ENCODE results near the gene PRKD1. TPM values are rescaled to one million over a fixed set of nuclear protein-coding genes. Genes with fewer than 3 reads are reported as not detected.

The PRKD1 gene
- total RNA-seq, 1 experiment from 2014 or later: 9.7 TPM

DNA sequence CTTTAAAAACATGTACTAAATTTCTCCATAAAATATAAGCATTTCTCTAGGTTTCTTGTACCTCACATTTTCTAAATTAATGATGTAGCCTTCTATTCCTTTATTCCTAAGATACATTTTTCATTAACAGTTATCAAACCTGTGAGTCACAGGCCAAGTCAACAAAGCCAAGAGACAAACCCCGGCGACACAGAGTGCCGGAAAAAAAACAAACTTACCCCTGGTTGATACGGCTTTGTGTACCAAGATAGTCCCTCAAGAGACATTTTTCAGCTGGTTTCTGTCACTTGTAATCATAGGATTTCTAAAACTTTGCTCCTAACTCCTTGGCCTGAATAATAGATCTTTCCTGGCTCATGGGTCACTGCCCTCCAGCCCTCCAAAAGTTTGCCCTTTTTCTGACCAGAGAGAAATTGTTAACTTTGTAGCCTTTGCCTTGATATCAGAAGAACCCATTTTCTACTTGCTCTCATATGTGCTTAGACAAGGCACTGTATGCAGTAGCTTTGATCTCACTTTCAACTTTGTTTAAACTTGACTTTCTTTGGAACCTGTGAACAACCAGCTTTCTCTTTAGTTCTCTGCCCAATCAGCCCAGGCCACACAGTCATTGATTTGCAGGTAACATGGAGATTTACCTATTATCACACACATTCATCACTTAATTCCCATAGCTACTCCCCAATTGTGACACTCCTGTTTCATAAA lies 172.2 kb downstream of the PRKD1 start:
- intact Hi-C loops (cut with micrococcal nuclease; ENCODE audit: unreplicated experiment): loop anchor here (5.0 kb wide), 2 partner anchors 152 to 208 kb away; no protein-coding TSS in a partner anchor
- H3K4me3 Mint-ChIP-seq (ENCODE audit: low read depth, unreplicated experiment): peak overlapping the region; percentile 44
- H3K4me1 Mint-ChIP-seq (ENCODE audit: low read depth, unreplicated experiment): peaks cover 34% of the 10 kb centered on the region
- peak overlapping the region; percentile 53 for H3K27ac Mint-ChIP-seq (ENCODE audit: unreplicated experiment)
- no peaks in the 10 kb centered on the region for H3K9me3 Mint-ChIP-seq (ENCODE audit: low read depth, unreplicated experiment)
- TF ChIP-seq, protein P1, sequence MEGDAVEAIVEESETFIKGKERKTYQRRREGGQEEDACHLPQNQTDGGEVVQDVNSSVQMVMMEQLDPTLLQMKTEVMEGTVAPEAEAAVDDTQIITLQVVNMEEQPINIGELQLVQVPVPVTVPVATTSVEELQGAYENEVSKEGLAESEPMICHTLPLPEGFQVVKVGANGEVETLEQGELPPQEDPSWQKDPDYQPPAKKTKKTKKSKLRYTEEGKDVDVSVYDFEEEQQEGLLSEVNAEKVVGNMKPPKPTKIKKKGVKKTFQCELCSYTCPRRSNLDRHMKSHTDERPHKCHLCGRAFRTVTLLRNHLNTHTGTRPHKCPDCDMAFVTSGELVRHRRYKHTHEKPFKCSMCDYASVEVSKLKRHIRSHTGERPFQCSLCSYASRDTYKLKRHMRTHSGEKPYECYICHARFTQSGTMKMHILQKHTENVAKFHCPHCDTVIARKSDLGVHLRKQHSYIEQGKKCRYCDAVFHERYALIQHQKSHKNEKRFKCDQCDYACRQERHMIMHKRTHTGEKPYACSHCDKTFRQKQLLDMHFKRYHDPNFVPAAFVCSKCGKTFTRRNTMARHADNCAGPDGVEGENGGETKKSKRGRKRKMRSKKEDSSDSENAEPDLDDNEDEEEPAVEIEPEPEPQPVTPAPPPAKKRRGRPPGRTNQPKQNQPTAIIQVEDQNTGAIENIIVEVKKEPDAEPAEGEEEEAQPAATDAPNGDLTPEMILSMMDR (IDR thresholded peaks at IDR 0.05; ENCODE audit: unreplicated experiment): no peak
- no TSS peak for BruUV-seq (replicated peaks)
- H3K36me3 Mint-ChIP-seq (ENCODE audit: insufficient read depth, unreplicated experiment): no peaks in the 10 kb centered on the region
- CTCF ChIA-PET: no interaction called here
- DNase-seq: peak; percentile 19
- no peaks in the 10 kb centered on the region for H3K27me3 Mint-ChIP-seq (ENCODE audit: unreplicated experiment)

DNA sequence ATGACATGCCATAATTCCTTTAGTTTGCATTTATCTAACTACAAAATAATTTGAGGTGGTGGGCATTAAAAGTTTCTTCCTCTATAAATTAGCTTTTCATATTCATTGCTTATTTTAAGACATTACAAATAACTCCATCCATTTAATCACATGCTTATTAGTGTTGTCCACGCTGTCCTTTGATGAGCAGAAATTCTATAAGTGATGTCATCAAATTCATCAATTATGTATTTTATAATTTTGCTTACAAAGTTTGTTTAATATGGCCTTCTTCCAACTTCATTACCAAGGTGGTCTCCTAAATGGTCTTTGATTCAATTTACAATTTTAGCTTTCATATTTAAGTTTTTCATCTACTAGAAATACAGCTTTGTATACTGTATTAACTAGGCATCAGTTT lies 173.5 kb downstream of the PRKD1 start:
- Mint-ChIP-seq H3K9me3 (ENCODE audit: low read depth, unreplicated experiment) (no peaks in the 10 kb centered on the region), H3K27me3 (ENCODE audit: unreplicated experiment) (no peaks in the 10 kb centered on the region), H3K36me3 (ENCODE audit: insufficient read depth, unreplicated experiment) (peaks cover 5% of the 10 kb centered on the region), H3K27ac (ENCODE audit: unreplicated experiment) (no peak overlapping the region), H3K4me3 (ENCODE audit: low read depth, unreplicated experiment) (no peak overlapping the region), H3K4me1 (ENCODE audit: low read depth, unreplicated experiment) (peaks cover 39% of the 10 kb centered on the region)
- no peak for DNase-seq
- TF ChIP-seq, protein P1 (IDR thresholded peaks at IDR 0.05; ENCODE audit: unreplicated experiment): no peak
- BruUV-seq (replicated peaks): no TSS peak
- CTCF ChIA-PET: no interaction called here
- intact Hi-C loops (cut with micrococcal nuclease; ENCODE audit: unreplicated experiment): no loop called here

DNA sequence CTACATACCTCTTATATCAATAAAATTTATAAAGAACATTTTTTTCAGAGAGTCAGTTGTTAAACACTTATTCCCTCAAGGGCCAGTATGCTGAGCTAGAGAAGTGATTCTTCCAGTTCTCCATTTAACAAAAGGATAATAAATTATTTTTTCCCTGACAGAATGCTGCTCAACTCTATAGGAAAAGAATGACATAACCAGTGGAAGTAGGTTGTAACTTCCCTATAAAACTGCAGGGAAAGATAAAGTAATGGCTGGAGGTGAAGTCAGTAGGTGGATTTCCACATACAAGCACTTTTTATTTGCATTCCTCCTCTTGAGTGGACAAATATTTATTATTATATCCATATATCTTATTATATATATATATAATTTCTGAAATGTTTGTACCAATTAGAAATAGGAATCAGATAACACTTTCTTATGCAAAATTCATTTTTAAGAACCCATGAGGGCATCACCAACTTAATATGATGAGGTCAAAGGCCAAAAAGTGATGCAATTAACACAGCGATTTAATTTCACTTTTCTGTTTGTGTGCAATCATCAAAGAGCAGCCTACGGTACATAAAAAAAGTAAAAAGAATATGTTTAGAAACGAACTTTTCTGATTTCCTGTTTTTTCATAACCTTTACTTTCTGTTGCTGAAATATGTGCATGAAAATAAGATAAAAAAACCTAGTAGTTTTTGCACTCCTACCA lies 175.3 kb downstream of the PRKD1 start:
- Mint-ChIP-seq H3K36me3 (ENCODE audit: insufficient read depth, unreplicated experiment) (peaks cover 5% of the 10 kb centered on the region), H3K4me3 (ENCODE audit: low read depth, unreplicated experiment) (no peak overlapping the region), H3K27me3 (ENCODE audit: unreplicated experiment) (no peaks in the 10 kb centered on the region), H3K4me1 (ENCODE audit: low read depth, unreplicated experiment) (peaks cover 32% of the 10 kb centered on the region), H3K27ac (ENCODE audit: unreplicated experiment) (no peak overlapping the region), H3K9me3 (ENCODE audit: low read depth, unreplicated experiment) (no peaks in the 10 kb centered on the region)
- intact Hi-C loops (cut with micrococcal nuclease; ENCODE audit: unreplicated experiment): no loop called here
- CTCF ChIA-PET: interaction anchor here (0.6 kb wide), 1 partner anchor 734 kb away, joined by 3 read pairs; no protein-coding TSS in a partner anchor
- TF ChIP-seq, protein P1 (IDR thresholded peaks at IDR 0.05; ENCODE audit: unreplicated experiment): no peak
- DNase-seq: no peak
- no TSS peak for BruUV-seq (replicated peaks)

DNA sequence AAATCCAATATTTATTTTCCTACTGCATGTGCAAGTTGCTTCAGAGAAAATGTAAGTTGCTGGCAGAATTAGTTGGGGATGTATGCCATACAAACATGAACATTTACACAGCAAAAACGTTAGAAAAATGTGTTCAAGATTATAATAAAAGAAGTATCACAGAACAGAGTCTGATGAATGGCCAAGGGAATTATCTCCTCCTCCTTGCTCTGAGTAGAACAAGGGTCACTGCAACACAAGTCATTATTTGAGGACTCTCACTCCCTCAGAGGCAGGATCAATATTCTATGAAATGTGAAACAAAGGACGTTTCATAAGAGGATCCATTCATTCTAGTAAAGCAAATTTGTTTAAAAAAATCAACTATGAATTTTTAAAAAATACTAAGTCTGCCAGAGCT lies 177.8 kb downstream of the PRKD1 start:
- Mint-ChIP-seq H3K36me3 (ENCODE audit: insufficient read depth, unreplicated experiment) (peaks cover 5% of the 10 kb centered on the region), H3K4me3 (ENCODE audit: low read depth, unreplicated experiment) (no peak overlapping the region), H3K27ac (ENCODE audit: unreplicated experiment) (no peak overlapping the region), H3K4me1 (ENCODE audit: low read depth, unreplicated experiment) (peaks cover 37% of the 10 kb centered on the region), H3K27me3 (ENCODE audit: unreplicated experiment) (no peaks in the 10 kb centered on the region), H3K9me3 (ENCODE audit: low read depth, unreplicated experiment) (no peaks in the 10 kb centered on the region)
- DNase-seq: no peak
- intact Hi-C loops (cut with micrococcal nuclease; ENCODE audit: unreplicated experiment): loop anchor here (5.0 to 10.0 kb wide), 2 partner anchors 105 to 182 kb away; no protein-coding TSS in a partner anchor
- CTCF ChIA-PET: no interaction called here
- TF ChIP-seq, protein P1 (IDR thresholded peaks at IDR 0.05; ENCODE audit: unreplicated experiment): no peak
- no TSS peak for BruUV-seq (replicated peaks)

All from Calu3 (cell line).